Adrenal gland (tissue), 19 donors: ENCODE data around the gene GOLT1B. TPM values are rescaled to one million over a fixed set of nuclear protein-coding genes. Genes with fewer than 3 reads are reported as not detected.
A peak's percentile ranks its signal among the peaks of the same experiment; 100 is the strongest.

ENCODE experiments used
- DNase-seq, 7 donors: peaks; one replicate each; pipeline ENCODE4 v3.0.0-alpha.2; 2019 to 2020
- H3K27ac ChIP-seq, 5 donors: fragments of 200-600 bp; sonication (generic) in 4 of 5; 1 replicate in 3 of 5; 2 replicates in 2 of 5; pipeline versions ENCODE4 v1.5.1 to v1.8.0; 2016 to 2020; ENCODE audit warnings: mild to moderate bottlenecking in 1 of 5
- H3K27me3 ChIP-seq: fragments of 200-600 bp; 2 replicates; pipeline ENCODE4 v1.8.0; 2021
- H3K36me3 ChIP-seq, 2 donors: fragments of 200-600 bp; replicated peaks in 1 of 2; 1 replicate in 1 of 2; 2 replicates in 1 of 2; pipeline versions ENCODE4 v1.5.1 to v1.8.0; 2018 to 2022
- H3K4me1 ChIP-seq, 2 donors: fragments of 200-600 bp; replicated peaks in 1 of 2; 1 replicate in 1 of 2; 2 replicates in 1 of 2; pipeline versions ENCODE4 v1.5.1 to v1.8.0; 2018 to 2021
- H3K4me3 ChIP-seq, 4 donors: fragments of 200-600 bp; sonication (generic) in 3 of 4; one replicate each; pipeline ENCODE4 v1.5.1; 2016 to 2018
- H3K9me3 ChIP-seq, 3 donors: fragments of 200-600 bp; sonication (generic) in 1 of 3; replicated peaks in 1 of 3; 1 replicate in 2 of 3; 2 replicates in 1 of 3; pipeline versions ENCODE4 v1.5.1 to v1.8.0; 2016 to 2021
- POLR2A ChIP-seq, 2 donors: fragments of 450-650 bp; IDR thresholded peaks; one replicate each; pipeline ENCODE4 v1.6.1; 2017; ENCODE audit warnings: antibody characterized with exemption in 2 of 2, mild to moderate bottlenecking in 2 of 2, moderate library complexity in 1 of 2
- WGBS, 4 donors: extraction: QIAGEN DNeasy Blood & Tissue Kit in 2 of 4; methylation state at CpG; one replicate each; pipeline versions ENCODE4 v1.1.5 to v1.1.7; 2013 to 2017; 5-methylcytosine and 5-hydroxymethylcytosine counted together
- intact Hi-C, 2 donors: fragments of 100-400 bp; cut with DNase I; formaldehyde crosslinking; loops; one replicate each; pipeline versions ENCODE4 v1.14.1 to v1.15.0; 2022 to 2023
- long read RNA-seq, 10 donors: library from polyadenylated mRNA in 3 of 10; unstranded in 2 of 10; stranded (forward) in 1 of 10; transcript quantifications; one replicate each; pipeline ENCODE4 v2.0.0 and lab custom pipeline, GENCODE V29; 2021 to 2026
- polyA plus RNA-seq, 3 donors: library from polyadenylated mRNA; stranded (reverse); fragments of 200-250 nt in 2 of 3; fragments of 350-450 nt in 1 of 3; fragmentation: Illumina TruSeq in 1 of 3; extraction: RNeasy Lipid Tissue Mini Kit (QIAGEN cat#74804) in 1 of 3; gene quantifications; one replicate each; pipeline ENCODE4 v1.2.3, GENCODE V29; 2013 to 2014
- total RNA-seq, 9 donors: library from RNA; depleted of rRNA in 4 of 9; stranded (reverse); fragments of >200 nt in 4 of 9; fragments of 120-200 nt in 1 of 9; fragmentation: NEBNext Ultra II Directional in 1 of 9; extraction: Animal tissue kit (Norgen Biotek cat#: 25700) in 1 of 9; gene quantifications; one replicate each; pipeline versions ENCODE4 v1.1.0 to v1.2.4, GENCODE V29; 2013 to 2023
- TF ChIP-seq, protein P1 (sequence below), 6 experiments: fragments of 450-650 bp in 4 of 6; fragments of 200-600 bp in 2 of 6; sonication (generic) in 1 of 6; IDR thresholded peaks; 1 replicate in 5 of 6; 2 replicates in 1 of 6; pipeline versions ENCODE4 v1.5.1 to v1.8.0; 2016 to 2021; ENCODE audit warnings: antibody characterized with exemption in 6 of 6, mild to moderate bottlenecking in 2 of 6, moderate library complexity in 1 of 6
- donor health status: healthy with polysubstance abuse.
- donor health status: Bipolar disorder and iron deficiency.
- donor health status: DM: yes; HTN: yes; CAD: no.
- donor health status: DM: no; HTN: no; CAD: no.
- donor health status: DM: no; HTN: no; CAD: no.
- donor health status: DM: yes; HTN: yes; CAD: no.

GOLT1B gene, protein sequence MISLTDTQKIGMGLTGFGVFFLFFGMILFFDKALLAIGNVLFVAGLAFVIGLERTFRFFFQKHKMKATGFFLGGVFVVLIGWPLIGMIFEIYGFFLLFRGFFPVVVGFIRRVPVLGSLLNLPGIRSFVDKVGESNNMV
- total RNA-seq (10 to 100 TPM; 12.9 to 51.1 (median 37.9) TPM), polyA plus RNA-seq (10 to 100 TPM; 16.1 to 75.1 (median 20.1) TPM)
- long read RNA-seq, donor 1, transcript GOLT1B-201 (5 exons, 3,227 nt) = major isoform, 22 of 24 reads
- long read RNA-seq, donor 1, partial matches to known transcripts = 0 of 24 reads
- long read RNA-seq, donor 1, other reads (novel, unspliced or antisense) = 0 of 24 reads
- long read RNA-seq, donor 2, transcript GOLT1B-201 (5 exons, 3,227 nt) = major isoform, 8 of 8 reads
- long read RNA-seq, donor 2, partial matches to known transcripts = 0 of 8 reads
- long read RNA-seq, donor 2, other reads (novel, unspliced or antisense) = 0 of 8 reads
- long read RNA-seq, donor 3, transcript GOLT1B-201 (5 exons, 3,227 nt) = major isoform, 24 of 27 reads
- long read RNA-seq, donor 3, partial matches to known transcripts = 0 of 27 reads
- long read RNA-seq, donor 3, other reads (novel, unspliced or antisense) = 0 of 27 reads
- long read RNA-seq, donor 4, transcript GOLT1B-201 (5 exons, 3,227 nt) = major isoform, 21 of 22 reads
- long read RNA-seq, donor 4, partial matches to known transcripts = 0 of 22 reads
- long read RNA-seq, donor 4, other reads (novel, unspliced or antisense) = 0 of 22 reads
- long read RNA-seq, donor 5, transcript GOLT1B-201 (5 exons, 3,227 nt) = major isoform, 64 of 70 reads
- long read RNA-seq, donor 5, partial matches to known transcripts = 1 of 70 reads
- long read RNA-seq, donor 5, other reads (novel, unspliced or antisense) = 2 of 70 reads
- long read RNA-seq, donor 6, transcript GOLT1B-201 (5 exons, 3,227 nt) = major isoform, 19 of 21 reads
- long read RNA-seq, donor 6, partial matches to known transcripts = 0 of 21 reads
- long read RNA-seq, donor 6, other reads (novel, unspliced or antisense) = 2 of 21 reads
- long read RNA-seq, donor 7, transcript GOLT1B-201 (5 exons, 3,227 nt) = major isoform, 6 of 7 reads
- long read RNA-seq, donor 7, partial matches to known transcripts = 0 of 7 reads
- long read RNA-seq, donor 7, other reads (novel, unspliced or antisense) = 0 of 7 reads
- long read RNA-seq, donor 8, transcript GOLT1B-201 (5 exons, 3,227 nt) = major isoform, 15 of 15 reads
- long read RNA-seq, donor 8, partial matches to known transcripts = 0 of 15 reads
- long read RNA-seq, donor 8, other reads (novel, unspliced or antisense) = 0 of 15 reads
- long read RNA-seq, donor 9, partial matches to known transcripts = 0 of 4 reads
- long read RNA-seq, donor 9, other reads (novel, unspliced or antisense) = 0 of 4 reads
- long read RNA-seq, donor 10, transcript GOLT1B-201 (5 exons, 3,227 nt) = major isoform, 13 of 14 reads
- long read RNA-seq, donor 10, partial matches to known transcripts = 0 of 14 reads
- long read RNA-seq, donor 10, other reads (novel, unspliced or antisense) = 0 of 14 reads

DNA sequence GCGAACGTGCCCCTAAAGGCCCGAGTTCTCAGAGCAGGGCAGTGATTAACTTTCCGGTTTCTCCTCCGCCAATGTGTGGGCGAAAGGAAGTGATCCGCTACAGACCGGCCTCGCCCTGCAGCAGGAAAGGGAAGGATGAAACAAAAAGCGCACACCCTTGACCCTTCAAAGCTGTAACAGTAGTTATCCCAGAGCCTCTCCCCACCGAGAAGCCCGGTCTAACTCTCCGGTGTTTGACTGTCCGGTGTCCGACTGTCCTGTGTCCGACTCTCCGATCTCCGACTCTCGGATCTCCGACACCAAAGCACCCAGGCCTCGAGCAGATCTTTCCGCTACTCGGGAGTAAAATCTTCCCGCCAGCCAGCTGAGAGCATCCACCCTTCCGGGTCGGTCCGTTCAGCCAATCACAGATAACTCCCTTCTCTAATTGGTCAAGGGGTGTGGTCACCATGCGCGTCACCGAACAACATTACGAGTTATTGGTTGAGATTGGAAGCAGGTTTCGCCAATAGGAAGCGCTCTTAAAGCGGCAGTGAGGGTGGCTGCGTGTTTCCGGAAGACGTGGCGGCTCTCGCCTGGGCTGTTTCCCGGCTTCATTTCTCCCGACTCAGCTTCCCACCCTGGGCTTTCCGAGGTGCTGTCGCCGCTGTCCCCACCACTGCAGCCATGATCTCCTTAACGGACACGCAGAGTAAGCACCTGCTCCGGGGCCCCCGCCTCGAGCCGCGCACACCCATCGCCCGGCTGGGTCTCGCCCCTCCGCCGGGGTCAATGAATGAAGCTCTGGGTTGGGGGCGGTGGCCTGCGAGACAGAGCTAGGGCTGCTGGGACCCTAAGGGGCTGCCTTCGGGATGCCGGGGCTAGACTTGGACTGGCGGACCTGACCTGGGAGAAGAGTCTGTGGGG, at the start of gene GOLT1B, which contains the start of gene RECQL:
GOLT1B (plus strand) TSS at position 532 of the 906 bp plus-strand sequence; CDS start at position 667, 135 bp downstream.
RECQL (minus strand) TSS at position 378 of the 906 bp plus-strand sequence. CDS start 2,065 bp downstream, outside the sequence.
- 0 to 1% (median 0%) methylated on average over 14 to 61 of the region's 61 CpGs for WGBS, 4 donors
- Histone ChIP-seq H3K36me3 (peaks cover 0 to 13% of the 10 kb centered on the region in 2 donors), H3K4me1 (peaks cover 26 to 60% of the 10 kb centered on the region in 2 donors), H3K27me3 (no peaks in the 10 kb centered on the region), H3K4me3 (peak within 1 kb of the TSS; percentile 70 to 99 (median 94)), H3K9me3 (no peaks in the 10 kb centered on the region), H3K27ac (peak within 1 kb of the TSS; percentile 84 to 95 (median 88))
- peak; percentile 92 to 98 (median 97) for DNase-seq
- intact Hi-C loops = loop anchor here in 1 of 2 donors (10.0 kb wide), 1 partner anchor 153 kb away; the partner anchor contains the start of gene LDHB
- TF ChIP-seq, protein P1, sequence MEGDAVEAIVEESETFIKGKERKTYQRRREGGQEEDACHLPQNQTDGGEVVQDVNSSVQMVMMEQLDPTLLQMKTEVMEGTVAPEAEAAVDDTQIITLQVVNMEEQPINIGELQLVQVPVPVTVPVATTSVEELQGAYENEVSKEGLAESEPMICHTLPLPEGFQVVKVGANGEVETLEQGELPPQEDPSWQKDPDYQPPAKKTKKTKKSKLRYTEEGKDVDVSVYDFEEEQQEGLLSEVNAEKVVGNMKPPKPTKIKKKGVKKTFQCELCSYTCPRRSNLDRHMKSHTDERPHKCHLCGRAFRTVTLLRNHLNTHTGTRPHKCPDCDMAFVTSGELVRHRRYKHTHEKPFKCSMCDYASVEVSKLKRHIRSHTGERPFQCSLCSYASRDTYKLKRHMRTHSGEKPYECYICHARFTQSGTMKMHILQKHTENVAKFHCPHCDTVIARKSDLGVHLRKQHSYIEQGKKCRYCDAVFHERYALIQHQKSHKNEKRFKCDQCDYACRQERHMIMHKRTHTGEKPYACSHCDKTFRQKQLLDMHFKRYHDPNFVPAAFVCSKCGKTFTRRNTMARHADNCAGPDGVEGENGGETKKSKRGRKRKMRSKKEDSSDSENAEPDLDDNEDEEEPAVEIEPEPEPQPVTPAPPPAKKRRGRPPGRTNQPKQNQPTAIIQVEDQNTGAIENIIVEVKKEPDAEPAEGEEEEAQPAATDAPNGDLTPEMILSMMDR (IDR thresholded peaks at IDR 0.05) = peak in 1 of 6 experiments; percentile 5
- peak; percentile 12 to 82 for TF ChIP-seq POLR2A (IDR thresholded peaks at IDR 0.05)

DNA sequence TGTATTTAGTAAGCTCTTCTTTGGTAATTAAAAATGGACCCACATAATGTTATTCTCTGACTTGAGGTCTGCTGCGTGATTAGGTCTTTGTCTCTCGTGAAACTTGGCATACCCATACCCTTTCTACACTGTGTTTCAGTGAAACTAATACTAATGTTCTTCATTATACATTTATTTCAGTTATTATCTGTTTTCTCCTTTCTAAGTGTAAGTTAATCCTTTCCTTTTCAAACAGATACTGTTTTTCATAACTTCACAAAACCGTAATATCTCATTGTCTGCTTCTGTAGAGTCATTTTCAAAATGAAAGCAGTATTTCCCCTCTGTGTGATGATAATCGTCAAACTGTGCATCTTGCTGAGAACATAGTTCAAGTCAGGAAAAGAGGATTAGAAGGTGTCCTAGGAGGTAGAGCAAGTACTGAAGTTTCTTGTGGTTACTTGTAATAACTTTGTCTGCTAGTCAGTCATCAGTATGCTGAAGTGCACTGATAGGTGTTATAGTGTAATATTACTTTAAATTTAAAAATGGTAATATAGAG, 48.2 kb upstream of the GOLT1B start:
- WGBS, 4 donors = 89 to 96% (median 94%) methylated on average over 4 of the region's 4 CpGs
- intact Hi-C loops = no loop called here
- no peak for DNase-seq
- Histone ChIP-seq H3K36me3 (peaks cover 0 to 20% of the 10 kb centered on the region in 2 donors), H3K4me3 (no peak overlapping the region), H3K27me3 (no peaks in the 10 kb centered on the region), H3K4me1 (no peaks in the 10 kb centered on the region), H3K27ac (no peak overlapping the region), H3K9me3 (no peaks in the 10 kb centered on the region)
- no peak for TF ChIP-seq POLR2A (IDR thresholded peaks at IDR 0.05)
- TF ChIP-seq, protein P1 (IDR thresholded peaks at IDR 0.05) = no peak

DNA sequence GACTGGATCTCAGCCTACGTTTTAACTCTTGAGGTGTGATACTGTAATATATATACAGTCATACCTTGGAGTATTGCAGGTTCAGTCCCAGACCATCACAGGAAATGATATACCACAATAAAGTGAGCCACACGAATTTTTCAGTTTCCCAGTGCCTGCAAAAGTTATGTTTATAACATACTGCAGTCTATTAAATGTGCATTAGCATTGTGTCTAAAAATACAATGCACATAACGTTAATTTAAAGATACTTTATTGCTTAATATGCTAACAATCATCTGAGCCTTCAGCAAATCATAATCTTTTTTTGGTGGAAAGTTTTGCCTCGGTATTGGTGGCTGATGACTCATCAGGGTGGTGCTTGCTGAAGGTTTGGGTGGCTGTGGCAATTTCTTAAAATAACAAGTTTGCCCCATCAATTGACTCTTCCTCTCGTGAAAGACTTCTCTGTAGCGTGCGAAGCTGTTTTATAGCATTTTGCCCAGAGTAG, 45.3 kb upstream of the GOLT1B start:
- 62 to 72% (median 65%) methylated on average over 7 of the region's 7 CpGs for WGBS, 4 donors
- no peaks in the 10 kb centered on the region for H3K4me1 ChIP-seq
- no peak overlapping the region for H3K4me3 ChIP-seq
- H3K27me3 ChIP-seq = no peaks in the 10 kb centered on the region
- no peak for TF ChIP-seq POLR2A (IDR thresholded peaks at IDR 0.05)
- TF ChIP-seq, protein P1 (IDR thresholded peaks at IDR 0.05) = no peak
- H3K36me3 ChIP-seq = peaks cover 0 to 19% of the 10 kb centered on the region in 2 donors
- H3K27ac ChIP-seq = no peak overlapping the region
- H3K9me3 ChIP-seq = no peaks in the 10 kb centered on the region
- no peak for DNase-seq
- intact Hi-C loops = no loop called here
